Fibroblast of lung (primary cell): ENCODE data around the gene STAT4. TPM values are rescaled to one million over a fixed set of nuclear protein-coding genes. Genes with fewer than 3 reads are reported as not detected.

ENCODE experiments used
- DNase-seq, 2 donors: peaks; one replicate each; pipeline versions ENCODE4 v3.0.0 to v3.0.0-alpha.2; 2010; ENCODE audit warnings: low read depth in 2 of 2
- H2AFZ ChIP-seq: 2 replicates; pipeline ENCODE4 v1.5.1; 2012; ENCODE audit warnings: low read length, control low read depth, inconsistent platforms
- H3K27ac ChIP-seq: 2 replicates; pipeline ENCODE4 v1.5.1; 2011; ENCODE audit warnings: low read length, control low read depth; ENCODE audit not compliant: insufficient read depth
- H3K27me3 ChIP-seq: 2 replicates; pipeline ENCODE4 v1.5.1; 2011; ENCODE audit warnings: mild to moderate bottlenecking, low read length; ENCODE audit not compliant: control insufficient read depth, insufficient read depth
- H3K36me3 ChIP-seq: 2 replicates; pipeline ENCODE4 v1.5.1; 2011; ENCODE audit warnings: low read length; ENCODE audit not compliant: control insufficient read depth, insufficient read depth
- H3K4me1 ChIP-seq: 2 replicates; pipeline ENCODE4 v1.5.1; 2011; ENCODE audit warnings: low read length; ENCODE audit not compliant: control insufficient read depth, insufficient read depth; ENCODE audit errors: extremely low read depth
- H3K4me2 ChIP-seq: 2 replicates; pipeline ENCODE4 v1.5.1; 2011; ENCODE audit warnings: low read length, control low read depth; ENCODE audit not compliant: insufficient read depth; ENCODE audit errors: extremely low read depth
- H3K4me3 ChIP-seq, 4 experiments: fragments of 200-600 bp in 1 of 4; sonication (generic) in 1 of 4; replicated peaks in 1 of 4; 2 replicates each; pipeline ENCODE4 v1.5.1; 2011 to 2016; ENCODE audit warnings: low read length in 4 of 4, low read depth in 3 of 4, mild to moderate bottlenecking in 3 of 4, control low read depth in 2 of 4, inconsistent platforms in 1 of 4, mixed read lengths in 1 of 4; ENCODE audit not compliant: insufficient read depth in 1 of 4; ENCODE audit errors: control extremely low read depth in 1 of 4
- H3K79me2 ChIP-seq: 2 replicates; pipeline ENCODE4 v1.5.1; 2012; ENCODE audit warnings: mild to moderate bottlenecking, low read length, inconsistent platforms; ENCODE audit not compliant: control insufficient read depth, insufficient read depth
- H3K9ac ChIP-seq: 2 replicates; pipeline ENCODE4 v1.5.1; 2011; ENCODE audit warnings: mild to moderate bottlenecking, low read length, control low read depth; ENCODE audit not compliant: insufficient read depth
- H3K9me3 ChIP-seq: 2 replicates; pipeline ENCODE4 v1.5.1; 2012; ENCODE audit warnings: low read depth, low read length; ENCODE audit not compliant: control insufficient read depth, insufficient read depth
- H4K20me1 ChIP-seq: 2 replicates; pipeline ENCODE4 v1.5.1; 2011; ENCODE audit warnings: low read length; ENCODE audit not compliant: control insufficient read depth, insufficient read depth; ENCODE audit errors: extremely low read depth
- CTCF ChIP-seq, 2 donors: IDR thresholded peaks in 1 of 2; conservative IDR thresholded peaks in 1 of 2; 1 replicate in 1 of 2; 2 replicates in 1 of 2; pipeline ENCODE4 v1.5.1; 2011 to 2012; ENCODE audit warnings: low read length in 2 of 2, control low read depth in 1 of 2, inconsistent platforms in 1 of 2, low read depth in 1 of 2, mild to moderate bottlenecking in 1 of 2
- EZH2 ChIP-seq: IDR thresholded peaks from 2 replicates; pipeline ENCODE4 v1.5.1; 2012; ENCODE audit warnings: low read length, control low read depth, mild to moderate bottlenecking; ENCODE audit errors: missing control alignments
- polyA plus RNA-seq, 2 donors: library from polyadenylated mRNA; depleted of rRNA in 1 of 2; stranded (reverse) in 1 of 2; unstranded in 1 of 2; fragments of >200 nt; gene quantifications; 2 replicates each; pipeline ENCODE4 v1.2.1, GENCODE V29; 2011 to 2012; ENCODE audit warnings: missing spikeins in 1 of 2
- total RNA-seq: library from RNA; depleted of rRNA; stranded (reverse); fragments of >200 nt; gene quantifications from 2 replicates; pipeline ENCODE4 v1.2.1, GENCODE V29; 2014

STAT4 gene
- total and polyA plus RNA-seq, 2 donors (not counting 1 experiment from before 2014, with no cell fraction given), result 0.66 to 1.2 TPM

DNA sequence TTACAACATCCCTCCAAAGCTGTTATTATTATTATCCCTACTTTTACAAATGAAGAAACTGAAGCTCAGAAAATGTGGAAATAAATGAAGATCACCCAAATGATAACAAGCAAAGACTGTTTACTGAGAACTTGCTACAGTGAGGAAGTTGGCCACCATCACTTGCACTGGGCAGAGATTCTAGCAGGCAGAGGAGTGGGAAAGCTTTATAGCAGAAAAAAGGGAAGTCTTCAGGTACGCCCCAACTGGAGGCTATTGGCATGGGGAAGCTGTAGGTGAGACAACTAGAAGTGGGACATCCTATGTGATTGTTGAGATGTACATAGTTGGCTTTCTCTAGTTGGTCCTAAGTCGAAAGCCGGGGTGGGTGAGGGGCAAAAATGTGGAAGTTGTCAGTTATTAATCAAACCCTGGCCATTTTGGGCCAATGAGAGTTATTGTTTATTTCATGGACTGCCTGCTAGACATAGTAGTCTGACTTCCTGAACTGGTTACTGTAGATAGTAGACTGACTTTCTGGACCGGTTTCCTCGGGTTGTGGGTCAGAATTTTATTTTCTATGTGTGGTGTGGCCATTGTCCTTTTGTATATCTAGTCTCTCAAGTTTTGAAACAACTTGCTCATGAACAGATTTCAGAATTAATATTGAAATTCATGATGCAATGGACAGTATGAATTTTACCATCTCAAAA, 40.2 kb upstream of the STAT4 start:
- Histone ChIP-seq H3K4me2 (no peak overlapping the region), H4K20me1 (no peaks in the 10 kb centered on the region), H3K4me3 (no peak overlapping the region), H3K9me3 (no peaks in the 10 kb centered on the region), H3K36me3 (no peaks in the 10 kb centered on the region), H3K9ac (no peak overlapping the region), H3K27me3 (no peaks in the 10 kb centered on the region), H3K27ac (no peak overlapping the region), H2AFZ (no peak overlapping the region), H3K4me1 (no peaks in the 10 kb centered on the region), H3K79me2 (no peaks in the 10 kb centered on the region)
- TF ChIP-seq EZH2 (no peak), CTCF (conservative IDR thresholded peaks at IDR 0.05 in 1 of 2, IDR thresholded peaks at IDR 0.05 in 1 of 2; ENCODE audit: low read depth in 1 of 2, low read length in 2 of 2) (no peak)
- no peak for DNase-seq

- TF ChIP-seq CTCF (conservative IDR thresholded peaks at IDR 0.05 in 1 of 2, IDR thresholded peaks at IDR 0.05 in 1 of 2; ENCODE audit: low read depth in 1 of 2, low read length in 2 of 2), result no peak
- TF ChIP-seq EZH2, result no peak
- no peak overlapping the region for H2AFZ ChIP-seq
- H3K27ac ChIP-seq, result no peak overlapping the region
- no peak overlapping the region for H3K4me2 ChIP-seq
- no peaks in the 10 kb centered on the region for H3K9me3 ChIP-seq
- H3K36me3 ChIP-seq, result no peaks in the 10 kb centered on the region
- DNase-seq, result no peak
- H3K79me2 ChIP-seq, result no peaks in the 10 kb centered on the region
- no peak overlapping the region for H3K9ac ChIP-seq
- H3K27me3 ChIP-seq, result no peaks in the 10 kb centered on the region
- no peaks in the 10 kb centered on the region for H3K4me1 ChIP-seq
- no peaks in the 10 kb centered on the region for H4K20me1 ChIP-seq
- no peak overlapping the region for H3K4me3 ChIP-seq
Observed at GRCh38 chr2:191190435-191190834, 39.6 kb upstream of the STAT4 start.

GRCh38 chr2:191189112-191189635, 38.4 kb upstream of the STAT4 start:
- H3K9ac ChIP-seq, result no peak overlapping the region
- H4K20me1 ChIP-seq, result no peaks in the 10 kb centered on the region
- TF ChIP-seq CTCF (conservative IDR thresholded peaks at IDR 0.05 in 1 of 2, IDR thresholded peaks at IDR 0.05 in 1 of 2; ENCODE audit: low read depth in 1 of 2, low read length in 2 of 2) (no peak), EZH2 (no peak)
- no peaks in the 10 kb centered on the region for H3K27me3 ChIP-seq
- DNase-seq, result no peak
- H3K79me2 ChIP-seq, result no peaks in the 10 kb centered on the region
- no peaks in the 10 kb centered on the region for H3K4me1 ChIP-seq
- no peak overlapping the region for H3K27ac ChIP-seq
- no peak overlapping the region for H2AFZ ChIP-seq
- peak overlapping the region; percentile 1 for H3K4me2 ChIP-seq
- H3K9me3 ChIP-seq, result no peaks in the 10 kb centered on the region
- H3K4me3 ChIP-seq, result no peak overlapping the region
- H3K36me3 ChIP-seq, result no peaks in the 10 kb centered on the region
